ENCODE data around the gene ATP6V0E2. TPM values are rescaled to one million over a fixed set of nuclear protein-coding genes. Genes with fewer than 3 reads are reported as not detected.

The ATP6V0E2 gene
- total RNA-seq, 1 donor from 2014 or later, result 27.1 TPM

DNA sequence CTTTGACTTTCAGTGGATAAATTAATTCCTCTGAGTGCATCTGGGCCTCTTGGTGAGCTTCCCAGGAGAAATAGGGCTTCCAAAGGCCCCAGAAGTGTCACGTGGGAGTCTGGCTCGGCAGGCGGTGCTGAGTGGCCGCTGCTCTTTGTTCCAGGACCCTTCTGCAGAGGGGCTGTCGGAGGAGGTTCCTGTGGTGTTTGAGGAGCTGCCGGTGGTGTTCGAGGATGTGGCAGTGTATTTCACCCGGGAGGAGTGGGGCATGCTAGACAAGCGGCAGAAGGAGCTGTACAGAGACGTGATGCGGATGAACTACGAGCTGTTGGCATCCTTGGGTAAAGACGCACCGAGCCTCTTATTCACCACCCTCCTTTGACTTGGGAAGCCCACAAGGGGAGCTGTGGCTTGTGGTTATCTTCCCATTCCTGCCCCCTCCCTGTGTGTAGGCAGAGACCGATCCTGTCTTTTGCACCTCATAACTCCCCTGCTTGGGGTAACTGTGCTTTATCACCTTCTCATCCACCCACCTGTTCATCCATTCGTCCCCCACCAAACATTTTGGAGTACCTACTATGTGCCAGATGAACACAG, 23.7 kb upstream of the ATP6V0E2 start:
- peaks cover 20% of the 10 kb centered on the region for H3K36me3 Mint-ChIP-seq (ENCODE audit: unreplicated experiment)
- no peaks in the 10 kb centered on the region for H3K9me3 Mint-ChIP-seq (ENCODE audit: unreplicated experiment)
- no peak for DNase-seq (ENCODE audit: extremely low spot score, unreplicated experiment)
- TF ChIP-seq, protein P1, sequence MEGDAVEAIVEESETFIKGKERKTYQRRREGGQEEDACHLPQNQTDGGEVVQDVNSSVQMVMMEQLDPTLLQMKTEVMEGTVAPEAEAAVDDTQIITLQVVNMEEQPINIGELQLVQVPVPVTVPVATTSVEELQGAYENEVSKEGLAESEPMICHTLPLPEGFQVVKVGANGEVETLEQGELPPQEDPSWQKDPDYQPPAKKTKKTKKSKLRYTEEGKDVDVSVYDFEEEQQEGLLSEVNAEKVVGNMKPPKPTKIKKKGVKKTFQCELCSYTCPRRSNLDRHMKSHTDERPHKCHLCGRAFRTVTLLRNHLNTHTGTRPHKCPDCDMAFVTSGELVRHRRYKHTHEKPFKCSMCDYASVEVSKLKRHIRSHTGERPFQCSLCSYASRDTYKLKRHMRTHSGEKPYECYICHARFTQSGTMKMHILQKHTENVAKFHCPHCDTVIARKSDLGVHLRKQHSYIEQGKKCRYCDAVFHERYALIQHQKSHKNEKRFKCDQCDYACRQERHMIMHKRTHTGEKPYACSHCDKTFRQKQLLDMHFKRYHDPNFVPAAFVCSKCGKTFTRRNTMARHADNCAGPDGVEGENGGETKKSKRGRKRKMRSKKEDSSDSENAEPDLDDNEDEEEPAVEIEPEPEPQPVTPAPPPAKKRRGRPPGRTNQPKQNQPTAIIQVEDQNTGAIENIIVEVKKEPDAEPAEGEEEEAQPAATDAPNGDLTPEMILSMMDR (IDR thresholded peaks at IDR 0.05), result no peak
- H3K4me3 Mint-ChIP-seq (ENCODE audit: unreplicated experiment), result no peak overlapping the region
- no peaks in the 10 kb centered on the region for H3K27me3 Mint-ChIP-seq (ENCODE audit: unreplicated experiment)
- H3K27ac Mint-ChIP-seq (ENCODE audit: unreplicated experiment), result no peak overlapping the region
- peaks cover 15% of the 10 kb centered on the region for H3K4me1 Mint-ChIP-seq (ENCODE audit: unreplicated experiment)

DNA sequence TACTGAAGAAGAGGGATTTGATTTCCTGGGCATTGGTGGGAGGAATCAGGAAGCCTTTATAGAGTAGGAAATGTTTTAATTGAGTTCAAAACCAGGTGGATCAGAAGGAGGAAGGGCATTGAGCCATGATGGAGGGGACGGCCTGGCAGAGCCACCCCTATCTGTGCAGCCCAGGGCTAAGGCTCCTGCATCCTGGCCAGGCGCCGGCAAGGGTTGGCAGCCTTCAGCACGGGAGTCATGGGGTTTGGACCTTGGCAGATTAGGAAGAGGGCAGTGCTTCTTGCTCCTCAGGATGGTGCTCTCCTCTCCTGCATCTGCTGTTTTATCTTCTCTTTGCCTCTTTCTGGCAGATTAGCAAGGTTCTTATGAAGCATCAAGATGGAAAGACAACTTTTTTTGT, 23.1 kb upstream of the ATP6V0E2 start:
- H3K9me3 Mint-ChIP-seq (ENCODE audit: unreplicated experiment), result no peaks in the 10 kb centered on the region
- DNase-seq (ENCODE audit: extremely low spot score, unreplicated experiment), result no peak
- peaks cover 21% of the 10 kb centered on the region for H3K4me1 Mint-ChIP-seq (ENCODE audit: unreplicated experiment)

DNA sequence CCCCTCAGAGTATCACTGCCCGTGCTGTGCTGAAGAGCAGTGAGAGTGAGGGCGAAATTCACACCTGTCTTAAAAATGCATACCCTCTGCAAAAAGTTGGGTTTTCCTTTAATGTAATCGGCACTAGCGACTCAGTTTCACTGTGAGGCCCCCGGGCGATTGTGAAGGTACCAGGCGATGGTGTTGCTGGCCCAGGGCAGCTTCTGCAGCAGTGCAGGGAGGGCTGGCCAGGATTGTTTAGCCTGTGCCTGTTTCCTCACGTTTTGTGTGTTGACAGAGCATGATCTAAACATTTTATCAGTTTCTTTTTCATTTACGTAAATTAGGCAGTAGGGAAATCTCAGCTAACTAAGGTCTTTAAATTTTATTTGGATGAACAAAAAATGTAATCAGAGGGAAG, 22.3 kb upstream of the ATP6V0E2 start:
- Mint-ChIP-seq H3K36me3 (ENCODE audit: unreplicated experiment) (peaks cover 14% of the 10 kb centered on the region), H3K4me3 (ENCODE audit: unreplicated experiment) (no peak overlapping the region), H3K9me3 (ENCODE audit: unreplicated experiment) (no peaks in the 10 kb centered on the region), H3K27me3 (ENCODE audit: unreplicated experiment) (no peaks in the 10 kb centered on the region), H3K4me1 (ENCODE audit: unreplicated experiment) (peaks cover 27% of the 10 kb centered on the region), H3K27ac (ENCODE audit: unreplicated experiment) (no peak overlapping the region)
- TF ChIP-seq, protein P1 (IDR thresholded peaks at IDR 0.05), result no peak
- DNase-seq (ENCODE audit: extremely low spot score, unreplicated experiment), result no peak

More for the DNA sequence above, 23.1 kb upstream of the ATP6V0E2 start:
- Mint-ChIP-seq H3K36me3 (ENCODE audit: unreplicated experiment) (peaks cover 20% of the 10 kb centered on the region), H3K27me3 (ENCODE audit: unreplicated experiment) (no peaks in the 10 kb centered on the region), H3K4me3 (ENCODE audit: unreplicated experiment) (no peak overlapping the region), H3K27ac (ENCODE audit: unreplicated experiment) (no peak overlapping the region)
- TF ChIP-seq, protein P1 (IDR thresholded peaks at IDR 0.05), result no peak

DNA sequence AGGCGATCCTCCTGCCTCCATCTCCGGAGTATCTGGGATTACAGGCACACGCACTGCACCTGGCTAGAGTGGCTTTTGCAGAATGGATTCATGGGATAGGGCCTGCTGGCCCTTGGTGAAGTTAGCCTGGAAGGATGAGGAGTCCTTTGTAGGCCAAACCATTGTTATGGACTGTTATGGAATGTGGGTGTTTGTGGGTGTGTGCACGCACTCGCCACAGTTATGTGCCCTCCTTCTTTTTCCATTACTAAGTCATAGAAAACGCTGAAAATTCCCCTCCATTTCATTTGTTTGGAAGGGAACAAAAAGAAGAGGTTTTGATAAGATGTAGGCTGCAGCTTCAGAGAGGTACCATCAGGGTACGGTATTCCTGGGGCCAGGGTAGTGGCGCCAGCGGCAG, 20.6 kb upstream of the ATP6V0E2 start:
- Mint-ChIP-seq H3K36me3 (ENCODE audit: unreplicated experiment) (peaks cover 9% of the 10 kb centered on the region), H3K27ac (ENCODE audit: unreplicated experiment) (no peak overlapping the region)

DNA sequence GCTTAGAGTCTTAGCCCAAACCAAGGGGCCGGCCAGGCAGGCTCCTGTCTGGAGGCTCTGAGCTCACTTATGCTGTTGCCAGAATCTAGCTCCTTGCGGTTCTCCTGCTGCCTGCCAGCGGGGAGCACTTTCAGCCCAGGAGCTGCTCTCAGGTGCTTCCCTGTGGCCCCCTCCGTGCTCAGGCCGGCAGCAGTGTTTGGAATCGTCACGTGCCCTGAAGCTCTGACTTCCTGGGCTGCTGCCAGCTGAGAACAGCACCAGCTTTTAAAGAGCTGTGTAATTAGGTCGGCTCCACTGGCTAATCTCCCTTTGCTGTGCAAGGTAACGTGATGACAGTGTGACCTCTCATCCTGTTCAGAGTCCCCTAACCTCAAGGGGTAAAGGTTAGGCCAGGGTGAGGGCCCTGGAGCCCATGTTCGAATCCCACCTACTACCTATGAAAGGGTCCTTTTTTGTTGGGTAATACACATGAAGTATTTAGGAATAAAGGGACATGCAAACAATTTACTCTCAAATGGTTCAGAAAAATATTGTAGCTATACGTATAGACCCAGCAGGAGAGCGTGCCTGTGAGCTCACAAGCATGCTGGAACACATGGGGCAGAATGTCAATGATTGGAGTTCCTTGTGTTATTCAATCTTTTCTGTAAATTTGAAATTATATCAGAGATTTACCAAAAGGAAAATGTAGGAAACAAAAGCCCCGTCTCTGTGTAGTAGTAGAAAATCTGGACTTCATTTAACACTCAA, 19.0 kb upstream of the ATP6V0E2 start:
- Mint-ChIP-seq H3K4me3 (ENCODE audit: unreplicated experiment) (peak overlapping the region; percentile 36), H3K36me3 (ENCODE audit: unreplicated experiment) (peaks cover 13% of the 10 kb centered on the region), H3K9me3 (ENCODE audit: unreplicated experiment) (no peaks in the 10 kb centered on the region), H3K27me3 (ENCODE audit: unreplicated experiment) (no peaks in the 10 kb centered on the region), H3K4me1 (ENCODE audit: unreplicated experiment) (peaks cover 30% of the 10 kb centered on the region), H3K27ac (ENCODE audit: unreplicated experiment) (peak overlapping the region; percentile 83)
- no peak for DNase-seq (ENCODE audit: extremely low spot score, unreplicated experiment)
- TF ChIP-seq, protein P1 (IDR thresholded peaks at IDR 0.05), result no peak

More for the DNA sequence above, 20.6 kb upstream of the ATP6V0E2 start:
- H3K4me1 Mint-ChIP-seq (ENCODE audit: unreplicated experiment), result peaks cover 30% of the 10 kb centered on the region
- no peak overlapping the region for H3K4me3 Mint-ChIP-seq (ENCODE audit: unreplicated experiment)
- TF ChIP-seq, protein P1 (IDR thresholded peaks at IDR 0.05), result no peak
- H3K9me3 Mint-ChIP-seq (ENCODE audit: unreplicated experiment), result no peaks in the 10 kb centered on the region
- no peaks in the 10 kb centered on the region for H3K27me3 Mint-ChIP-seq (ENCODE audit: unreplicated experiment)
- DNase-seq (ENCODE audit: extremely low spot score, unreplicated experiment), result no peak

All from osteocyte (in vitro differentiated cells).